Kidney tubule cell (primary cell): ENCODE results near the gene HS6ST2.
A peak's percentile ranks its signal among the peaks of the same experiment; 100 is the strongest.

Source experiments
- DNase-seq: peaks from one replicate; pipeline ENCODE4 v3.0.0-alpha.2; 2018; ENCODE audit warnings: low spot score

The HS6ST2 gene

GRCh38 chrX:132790329-132790728 lies 168.1 kb downstream of the HS6ST2 start:
- no peak for DNase-seq

DNA sequence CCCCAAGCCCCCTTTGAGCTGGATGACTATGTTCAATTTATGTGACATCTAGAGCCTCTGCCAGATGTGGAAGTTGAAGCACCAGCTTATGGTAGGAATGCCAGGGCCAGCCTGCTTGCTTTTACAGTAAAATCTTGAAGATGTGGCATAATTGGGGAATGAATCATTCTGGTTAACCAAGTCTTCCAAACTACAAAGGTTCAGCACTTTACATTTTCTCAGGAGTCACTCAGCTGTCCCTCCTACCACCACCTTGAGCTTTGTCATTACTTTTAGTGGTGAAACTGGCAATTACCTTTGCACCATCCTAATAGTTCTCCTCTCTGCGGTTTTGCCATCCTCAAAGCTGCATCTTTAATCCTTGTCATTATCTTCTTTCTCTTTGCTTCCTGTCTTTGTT lies 172.2 kb downstream of the HS6ST2 start:
- peak; percentile 39 for DNase-seq

GRCh38 chrX:132778917-132779316 lies 179.5 kb downstream of the HS6ST2 start:
- no peak for DNase-seq

DNA sequence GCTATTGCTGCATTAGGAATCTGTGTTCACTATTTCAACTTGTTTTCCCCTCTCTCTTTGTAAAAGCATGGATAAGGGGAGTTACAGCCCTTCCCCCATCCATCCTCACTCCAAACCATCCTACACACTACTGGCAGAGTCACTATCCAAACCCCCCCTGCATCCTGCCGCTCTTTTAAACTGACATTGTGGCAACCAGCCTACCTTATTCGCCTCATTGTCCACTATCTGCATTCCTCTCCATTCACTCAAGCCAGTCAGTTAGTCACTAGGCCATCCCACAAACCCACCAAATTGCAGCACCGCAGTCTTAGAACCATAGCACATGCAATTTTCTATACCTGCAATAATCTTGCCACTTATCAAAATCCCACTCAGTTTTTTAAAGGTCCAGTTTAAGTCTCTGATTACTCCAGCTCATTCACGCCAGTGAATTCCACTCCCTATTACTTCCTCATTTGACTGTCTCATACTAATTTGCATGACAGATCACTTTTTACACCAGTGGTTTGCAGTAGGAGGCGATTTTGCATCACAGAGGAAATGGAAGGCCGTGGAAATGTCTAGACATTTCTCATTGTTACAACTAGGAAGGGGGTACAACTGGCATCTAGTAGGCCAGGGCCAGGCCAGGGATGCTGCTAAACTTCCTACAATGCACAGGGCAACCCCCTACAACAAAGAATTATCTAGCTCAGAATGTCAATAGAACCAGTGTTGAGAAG lies 181.8 kb downstream of the HS6ST2 start:
- no peak for DNase-seq

GRCh38 chrX:132775263-132775823 lies 183.1 kb downstream of the HS6ST2 start:
- DNase-seq: no peak

- DNase-seq: peak; percentile 37
These were observed 184.3 kb downstream of the HS6ST2 start for GRCh38 chrX:132774010-132774714.

- no peak for DNase-seq
These were observed 188.8 kb downstream of the HS6ST2 start for GRCh38 chrX:132769609-132770008.

DNA sequence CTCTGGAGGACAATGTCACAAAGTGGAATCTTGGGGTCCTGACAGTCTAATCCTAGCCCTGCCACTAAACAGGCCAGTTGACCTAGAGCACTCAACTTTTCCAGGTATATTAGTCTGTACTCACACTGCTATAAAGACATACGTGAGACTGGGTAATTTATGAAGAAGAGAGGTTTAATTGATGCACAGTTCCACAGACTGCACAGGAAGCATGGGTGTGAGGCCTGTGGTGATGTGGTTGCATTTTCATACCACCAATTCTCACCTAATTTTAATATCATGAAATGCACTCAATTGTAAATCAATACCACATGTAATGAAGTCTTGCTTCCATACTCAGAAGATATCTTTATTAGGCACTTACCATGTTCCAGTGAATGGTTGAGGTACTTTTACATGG lies 192.0 kb downstream of the HS6ST2 start:
- no peak for DNase-seq

DNA sequence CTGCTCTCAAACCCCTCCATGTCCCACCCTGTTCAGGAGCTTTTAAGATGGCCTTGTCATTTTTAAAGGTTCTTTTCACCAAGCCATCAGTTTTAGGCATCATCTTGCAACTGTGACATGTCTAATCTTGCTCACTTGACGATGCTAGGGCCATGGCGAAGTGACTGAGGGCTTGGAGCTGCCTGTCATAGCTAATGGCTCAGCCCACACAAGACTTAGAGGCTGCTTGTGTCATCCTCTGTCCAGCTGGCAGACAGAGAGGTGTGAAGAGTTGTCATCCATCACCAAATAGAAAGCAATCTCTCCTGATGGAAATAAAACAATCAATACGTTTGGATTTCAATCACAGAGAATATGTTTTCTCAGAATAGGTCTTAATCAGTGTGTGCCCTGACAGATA lies 194.9 kb downstream of the HS6ST2 start:
- no peak for DNase-seq

GRCh38 chrX:132758759-132759158 lies 199.7 kb downstream of the HS6ST2 start:
- DNase-seq: no peak

- DNase-seq: no peak
These were observed 201.3 kb downstream of the HS6ST2 start for GRCh38 chrX:132757066-132757623.

GRCh38 chrX:132756439-132756838 lies 202.0 kb downstream of the HS6ST2 start:
- no peak for DNase-seq

DNA sequence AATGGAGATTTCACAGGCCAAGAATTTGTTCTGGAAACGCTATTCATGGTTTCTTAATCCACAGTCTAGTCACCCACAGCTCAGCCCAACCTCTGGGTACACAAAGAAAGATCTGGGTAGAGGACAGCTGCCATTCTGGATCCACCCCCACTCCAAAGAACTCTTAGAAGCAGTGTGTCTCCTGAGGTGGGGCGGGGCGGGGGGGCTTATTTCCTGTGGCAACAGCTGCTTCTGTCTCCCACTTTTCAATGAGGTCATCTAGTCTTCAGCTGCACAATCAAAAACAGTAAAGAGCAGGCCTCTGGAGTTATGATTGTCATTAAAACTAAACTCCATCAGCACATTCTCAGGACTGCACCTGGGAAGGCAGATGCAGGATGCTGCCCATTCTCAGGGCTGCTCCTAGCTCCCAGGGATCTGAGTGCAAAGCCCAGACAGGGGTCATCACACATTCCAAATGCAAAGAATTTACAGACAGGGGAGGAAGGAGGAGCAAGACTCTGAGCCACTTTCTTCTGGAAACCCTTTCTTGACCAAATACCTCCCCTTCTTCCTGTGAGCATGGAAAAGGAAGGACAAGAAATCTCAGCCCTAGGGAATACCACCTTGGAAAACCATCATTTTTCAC lies 207.3 kb downstream of the HS6ST2 start:
- DNase-seq: no peak

GRCh38 chrX:132750331-132751062 lies 207.9 kb downstream of the HS6ST2 start:
- no peak for DNase-seq

- no peak for DNase-seq
These were observed 209.0 kb downstream of the HS6ST2 start for GRCh38 chrX:132749406-132749805.

- no peak for DNase-seq
These were observed 209.5 kb downstream of the HS6ST2 start for GRCh38 chrX:132748909-132749308.

- DNase-seq: no peak
These were observed 210.2 kb downstream of the HS6ST2 start for GRCh38 chrX:132748268-132748667.

DNA sequence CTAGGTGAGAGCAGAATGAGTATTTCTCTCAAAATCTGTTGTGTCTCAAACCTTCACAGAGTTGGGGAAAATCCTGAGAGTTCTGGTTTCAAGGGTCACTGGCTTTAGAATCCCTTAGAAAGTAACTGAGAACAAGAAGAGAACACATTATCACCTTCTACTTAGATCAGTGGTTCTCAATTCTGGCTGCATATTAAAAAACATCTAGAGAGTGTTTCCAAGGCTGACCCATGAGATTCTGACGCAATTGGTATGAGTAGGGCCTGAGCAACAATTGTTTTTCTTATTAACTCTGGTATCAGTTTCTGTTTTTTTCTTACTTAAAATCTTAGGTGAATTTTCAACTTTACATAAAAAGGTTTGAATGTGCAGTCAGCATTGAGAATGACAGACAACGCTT lies 212.8 kb downstream of the HS6ST2 start:
- DNase-seq: no peak

DNA sequence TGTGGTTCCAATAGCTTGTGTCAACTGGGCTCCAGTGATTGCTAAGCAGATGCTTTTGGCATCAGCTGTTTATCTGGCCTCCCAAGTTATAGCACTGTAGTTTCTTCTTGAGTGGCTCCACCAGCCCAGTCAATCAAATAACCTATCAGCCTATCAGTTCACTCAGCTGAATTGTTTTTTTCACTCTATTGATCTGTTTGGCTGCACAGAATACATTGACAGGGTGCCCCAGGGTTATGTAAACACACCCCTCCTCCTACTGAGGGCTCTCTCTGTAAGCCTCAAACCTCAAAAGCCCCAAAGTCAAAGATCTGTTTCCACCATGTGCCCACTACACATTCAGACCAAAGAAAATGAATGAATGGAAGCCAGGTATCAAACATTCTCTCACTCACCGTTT lies 214.0 kb downstream of the HS6ST2 start:
- DNase-seq: no peak

DNA sequence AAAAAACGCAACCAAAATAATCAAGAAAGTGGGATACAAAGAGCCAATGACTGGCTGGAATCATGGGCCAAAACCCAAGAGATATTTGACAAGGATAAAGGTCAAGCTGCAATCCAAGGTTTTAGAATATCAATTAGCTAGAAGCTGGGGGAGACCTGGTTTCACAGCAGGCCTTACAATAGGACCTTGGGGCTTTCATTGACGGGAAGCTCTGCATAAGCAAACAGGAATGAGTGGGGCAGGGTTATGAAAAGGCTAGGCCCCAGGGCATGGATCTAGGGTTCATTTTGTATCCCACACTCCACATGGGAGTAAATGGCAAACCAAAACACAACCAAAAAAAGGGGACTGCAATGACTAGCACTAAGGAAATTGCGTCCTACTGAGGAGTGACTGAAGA lies 215.3 kb downstream of the HS6ST2 start:
- DNase-seq: no peak

- DNase-seq: no peak
These were observed 216.2 kb downstream of the HS6ST2 start for GRCh38 chrX:132742246-132742645.

- no peak for DNase-seq
These were observed 216.7 kb downstream of the HS6ST2 start for GRCh38 chrX:132741689-132742088.
